GM21447 (cell line): ENCODE data around the gene SLC4A4.
"Not testable (repeated sequence)": the region's sequence is repeated elsewhere in the genome, so short reads cannot be mapped to it uniquely, and the experiment has no call there.

Experiments used
- ATAC-seq: cut with Tn5 transposase; IDR thresholded peaks from one replicate; pipeline ENCODE4 v1.9.1; 2021; ENCODE audit not compliant: unreplicated experiment

Gene SLC4A4

GRCh38 chr4:71406459-71406963 is 67.7 kb downstream of the SLC4A4 start:
- ATAC-seq = no peak

- not testable (repeated sequence) for ATAC-seq
Observed at GRCh38 chr4:71408961-71409360, 70.1 kb downstream of the SLC4A4 start.

- no peak for ATAC-seq
Observed at GRCh38 chr4:71411981-71412380, 73.2 kb downstream of the SLC4A4 start.

GRCh38 chr4:71415491-71415890 is 76.7 kb downstream of the SLC4A4 start:
- ATAC-seq = no peak

GRCh38 chr4:71417150-71417549 is 78.3 kb downstream of the SLC4A4 start:
- ATAC-seq = no peak

- ATAC-seq = no peak
Observed at GRCh38 chr4:71426381-71427042, 87.7 kb downstream of the SLC4A4 start.

GRCh38 chr4:71429106-71429505 is 90.3 kb downstream of the SLC4A4 start:
- no peak for ATAC-seq

- ATAC-seq = no peak
Observed at GRCh38 chr4:71429962-71430361, 91.1 kb downstream of the SLC4A4 start.

- ATAC-seq = no peak
Observed at GRCh38 chr4:71430609-71431008, 91.8 kb downstream of the SLC4A4 start.

- no peak for ATAC-seq
Observed at GRCh38 chr4:71440612-71441011, 101.8 kb downstream of the SLC4A4 start.

- ATAC-seq = no peak
Observed at GRCh38 chr4:71441186-71442169, 102.7 kb downstream of the SLC4A4 start.

GRCh38 chr4:71442336-71442735 is 103.5 kb downstream of the SLC4A4 start:
- ATAC-seq = no peak

GRCh38 chr4:71444395-71444794 is 105.6 kb downstream of the SLC4A4 start:
- ATAC-seq = no peak

- ATAC-seq = no peak
Observed at GRCh38 chr4:71445811-71446210, 107.0 kb downstream of the SLC4A4 start.

GRCh38 chr4:71446479-71447081 is 107.8 kb downstream of the SLC4A4 start:
- no peak for ATAC-seq

GRCh38 chr4:71449040-71449439 is 110.2 kb downstream of the SLC4A4 start:
- ATAC-seq = no peak

- no peak for ATAC-seq
Observed at GRCh38 chr4:71449878-71450277, 111.1 kb downstream of the SLC4A4 start.

GRCh38 chr4:71453531-71453930 is 114.7 kb downstream of the SLC4A4 start:
- no peak for ATAC-seq

- no peak for ATAC-seq
Observed at GRCh38 chr4:71456841-71457240, 118.0 kb downstream of the SLC4A4 start.

- no peak for ATAC-seq
Observed at GRCh38 chr4:71460371-71460770, 121.6 kb downstream of the SLC4A4 start.

GRCh38 chr4:71461422-71461821 is 122.6 kb downstream of the SLC4A4 start:
- no peak for ATAC-seq
